ENCODE results near the gene CRB3.

DNA sequence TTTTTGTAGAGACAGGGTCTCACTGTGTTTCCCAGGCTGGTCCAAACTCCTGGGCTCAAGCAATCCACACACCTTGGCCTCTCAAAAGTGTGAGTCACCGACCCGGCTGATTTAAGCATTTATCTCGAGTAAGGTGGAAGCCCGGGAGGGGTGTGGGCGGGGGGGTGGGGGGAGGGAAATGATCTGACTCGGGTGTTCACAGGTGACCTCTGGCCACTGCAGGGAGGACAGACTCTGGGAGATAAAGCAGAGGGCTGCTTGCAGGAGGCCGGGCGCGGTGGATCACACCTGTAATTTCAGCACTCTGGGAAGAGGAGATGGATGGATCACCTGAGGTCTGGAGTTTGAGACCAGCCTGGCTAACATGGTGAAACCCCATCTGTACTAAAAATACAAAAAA lies 9.6 kb downstream of the CRB3 start:
- TF ChIP-seq JUN (IDR thresholded peaks at IDR 0.05; ENCODE audit: low read depth, low read length) (no peak), POLR2A (IDR thresholded peaks at IDR 0.05; ENCODE audit: control extremely low read depth in 1 of 2, low read depth in 2 of 2, low read length in 2 of 2) (no peak)

Data from H1 (cell line).